RCC 7860 (cell line): Measurements from ENCODE around the gene PCDHGB3.
"Not testable (repeated sequence)": the region's sequence is repeated elsewhere in the genome, so short reads cannot be mapped to it uniquely, and the experiment has no call there.

ENCODE experiments used
- DNase-seq: peaks from one replicate; pipeline ENCODE4 v3.0.0-alpha.2; 2015; ENCODE audit warnings: low spot score
- FAIRE-seq: peaks from 2 replicates; lab custom pipeline; 2012; peaks lifted over from hg19 to GRCh38; lab: Jason Lieb, UNC

Gene PCDHGB3

GRCh38 chr5:141415275-141415618 lies 45.2 kb downstream of the PCDHGB3 start:
- DNase-seq, FAIRE-seq: not testable (repeated sequence)

DNA sequence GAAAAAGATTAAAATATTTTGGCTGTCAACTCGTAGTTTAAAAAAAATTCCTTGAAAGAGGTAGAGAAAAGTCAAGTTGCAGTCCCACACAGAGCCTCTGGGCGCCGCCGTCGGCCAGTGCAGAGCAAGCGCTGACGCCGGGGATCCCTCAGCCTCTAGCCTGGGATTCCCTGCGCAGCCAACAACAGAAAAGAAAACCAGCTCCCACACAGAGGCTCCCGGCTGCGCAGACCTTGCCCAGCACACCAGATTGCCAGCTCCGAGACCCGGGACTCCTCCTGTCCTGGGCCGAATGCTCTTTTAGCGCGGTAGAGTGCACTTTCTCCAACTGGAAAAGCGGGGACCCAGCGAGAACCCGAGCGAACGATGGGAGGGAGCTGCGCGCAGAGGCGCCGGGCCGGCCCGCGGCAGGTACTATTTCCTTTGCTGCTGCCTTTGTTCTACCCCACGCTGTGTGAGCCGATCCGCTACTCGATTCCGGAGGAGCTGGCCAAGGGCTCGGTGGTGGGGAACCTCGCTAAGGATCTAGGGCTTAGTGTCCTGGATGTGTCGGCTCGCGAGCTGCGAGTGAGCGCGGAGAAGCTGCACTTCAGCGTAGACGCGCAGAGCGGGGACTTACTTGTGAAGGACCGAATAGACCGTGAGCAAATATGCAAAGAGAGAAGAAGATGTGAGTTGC lies 47.6 kb downstream of the PCDHGB3 start, which contains the start of gene PCDHGB7:
Gene PCDHGB7, plus strand, starts transcription at position 184 of the 679 bp plus-strand sequence. Its CDS starts 183 bp downstream, at position 367.
- DNase-seq (peak; percentile 39), FAIRE-seq (peak; percentile 30)

GRCh38 chr5:141419074-141419880 lies 49.2 kb downstream of the PCDHGB3 start:
- DNase-seq (no peak), FAIRE-seq (no peak)

DNA sequence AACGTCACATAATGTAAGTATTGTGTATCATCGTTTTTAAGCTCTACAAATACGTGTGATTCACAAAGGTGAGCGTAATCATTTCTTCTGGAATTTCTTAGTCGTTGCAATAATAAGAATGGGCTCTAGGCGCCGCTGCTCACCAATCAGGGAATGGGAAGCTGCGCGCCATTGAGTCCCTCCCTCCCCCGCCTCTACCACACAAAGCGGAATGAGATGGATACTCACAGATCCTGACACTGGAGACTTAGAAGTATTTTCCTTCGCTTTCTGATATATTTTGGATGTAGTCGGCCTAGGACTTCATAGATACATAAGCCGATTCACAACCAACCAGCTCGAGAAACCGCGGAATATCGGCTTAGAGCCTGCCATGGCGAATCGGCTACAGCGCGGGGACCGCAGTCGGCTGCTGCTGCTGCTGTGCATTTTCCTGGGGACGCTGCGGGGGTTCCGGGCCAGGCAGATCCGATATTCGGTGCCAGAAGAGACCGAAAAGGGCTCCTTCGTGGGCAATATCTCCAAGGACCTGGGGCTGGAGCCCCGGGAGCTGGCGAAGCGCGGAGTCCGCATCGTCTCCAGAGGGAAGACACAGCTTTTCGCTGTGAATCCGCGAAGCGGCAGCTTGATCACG lies 50.9 kb downstream of the PCDHGB3 start, which contains the start of gene PCDHGA11:
Gene PCDHGA11, plus strand, starts transcription at position 197 of the 634 bp plus-strand sequence. Its CDS starts 177 bp downstream, at position 374.
- DNase-seq (no peak), FAIRE-seq (no peak)

DNA sequence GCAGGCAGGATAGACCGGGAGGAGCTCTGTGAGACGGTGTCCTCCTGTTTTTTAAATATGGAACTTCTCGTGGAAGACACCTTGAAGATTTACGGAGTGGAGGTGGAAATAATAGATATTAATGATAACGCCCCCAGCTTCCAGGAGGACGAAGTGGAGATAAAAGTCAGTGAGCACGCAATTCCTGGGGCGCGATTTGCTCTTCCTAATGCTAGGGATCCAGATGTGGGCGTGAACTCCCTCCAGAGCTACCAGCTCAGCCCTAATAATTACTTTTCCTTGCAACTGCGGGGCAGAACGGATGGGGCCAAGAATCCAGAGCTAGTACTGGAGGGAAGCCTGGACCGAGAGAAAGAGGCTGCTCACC lies 51.4 kb downstream of the PCDHGB3 start:
- DNase-seq (no peak), FAIRE-seq (no peak)
